NCI-H2196 treated with DMSO at 0.1 percent for 48 hours (cell line): ENCODE measurements around the gene ANO2.

Experiments
- DNase-seq: peaks from one replicate; lab custom pipeline; 2025; ENCODE audit not compliant: unreplicated experiment; lab: John Stamatoyannopoulos, UW

The ANO2 gene

DNA sequence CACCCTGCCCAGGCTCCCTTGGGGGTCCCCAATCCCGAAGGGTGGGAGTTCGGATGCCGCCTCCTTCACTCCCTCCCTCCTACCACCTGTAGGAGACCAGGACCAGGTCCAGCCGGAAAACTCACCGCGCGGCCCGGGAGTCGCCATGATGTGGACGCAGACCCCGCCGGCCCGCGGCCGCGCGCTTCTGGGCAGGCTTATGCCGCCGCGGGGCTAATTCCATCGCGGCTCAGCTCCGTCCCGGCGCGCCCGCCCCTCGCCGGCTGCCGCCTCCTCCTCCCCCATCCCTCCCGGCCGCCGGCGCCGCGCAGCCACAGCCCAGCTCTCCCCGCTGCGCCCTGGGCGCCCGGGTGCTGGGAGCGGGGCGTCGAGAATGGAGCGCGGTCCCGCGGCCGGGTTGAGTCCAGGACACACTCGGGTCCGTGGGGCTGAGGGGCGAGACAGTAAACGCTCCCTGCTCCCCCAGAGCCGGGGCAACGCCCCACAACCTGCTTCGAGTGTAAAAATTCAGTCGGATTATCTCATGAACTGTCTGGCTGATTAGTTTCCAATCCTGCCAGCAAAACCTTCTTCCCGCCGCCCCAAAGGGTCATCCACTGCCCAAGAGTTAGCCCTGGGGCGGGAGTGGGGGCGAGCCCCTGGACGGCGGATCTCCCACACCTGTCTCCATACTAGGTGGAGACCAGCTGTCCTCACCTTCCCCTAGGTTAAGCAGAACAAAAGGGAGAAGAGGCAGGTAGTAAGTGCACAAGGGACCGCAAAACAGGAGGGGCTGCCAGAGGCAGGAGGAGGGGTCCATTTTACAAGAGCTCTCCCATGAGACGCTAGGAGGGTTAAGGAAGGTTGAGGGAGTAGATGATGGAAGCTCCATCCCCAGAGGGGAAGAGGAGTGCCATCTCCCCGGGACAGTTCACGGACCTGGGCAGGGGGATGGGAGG is at the start of gene ANO2:
ANO2 (minus strand) TSS at position 189 of the 938 bp plus-strand sequence; CDS start at position 147, 42 bp downstream.
- no peak for DNase-seq

DNA sequence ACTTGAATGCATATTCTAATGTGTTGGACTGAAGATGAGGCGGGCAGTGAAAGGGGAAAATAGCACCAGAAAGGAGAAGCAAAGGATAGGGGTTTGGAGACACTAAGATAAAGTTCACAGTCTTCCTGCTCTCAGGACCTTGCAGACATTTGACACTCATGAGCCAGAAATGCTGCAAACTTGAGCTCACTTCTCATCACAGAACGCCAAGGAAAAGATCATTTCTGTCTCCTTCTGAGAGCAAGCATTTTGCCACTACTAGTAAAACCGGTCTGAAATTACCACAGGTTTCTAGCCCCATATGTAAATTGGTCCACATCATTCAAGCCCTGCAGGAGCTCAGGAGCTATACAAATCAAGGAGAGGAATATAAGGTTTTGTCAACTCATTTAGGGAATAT is 44.6 kb upstream of the ANO2 start:
- no peak for DNase-seq

GRCh38 chr12:5988659-5989116 is 43.6 kb upstream of the ANO2 start:
- DNase-seq: peak; percentile 5

DNA sequence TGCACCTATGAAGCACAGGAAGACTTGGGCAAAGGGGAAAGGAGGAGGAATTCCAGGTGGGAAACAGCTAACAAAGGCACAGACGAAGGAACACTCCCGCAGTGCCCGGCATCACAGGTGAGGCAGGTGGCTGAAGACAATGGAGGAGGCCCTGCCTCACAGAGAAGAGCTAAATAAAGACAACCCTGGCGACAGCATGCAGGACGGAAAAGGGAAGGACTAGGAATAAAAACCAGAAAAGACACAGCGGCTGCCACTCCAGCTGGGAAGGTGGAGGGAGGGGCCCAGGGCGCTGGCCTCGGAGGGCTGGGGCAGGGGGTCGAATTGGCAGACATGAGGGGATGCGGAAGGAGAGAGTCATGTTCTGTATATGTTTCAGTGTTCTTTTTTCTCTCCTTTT is 43.0 kb upstream of the ANO2 start:
- DNase-seq: no peak

DNA sequence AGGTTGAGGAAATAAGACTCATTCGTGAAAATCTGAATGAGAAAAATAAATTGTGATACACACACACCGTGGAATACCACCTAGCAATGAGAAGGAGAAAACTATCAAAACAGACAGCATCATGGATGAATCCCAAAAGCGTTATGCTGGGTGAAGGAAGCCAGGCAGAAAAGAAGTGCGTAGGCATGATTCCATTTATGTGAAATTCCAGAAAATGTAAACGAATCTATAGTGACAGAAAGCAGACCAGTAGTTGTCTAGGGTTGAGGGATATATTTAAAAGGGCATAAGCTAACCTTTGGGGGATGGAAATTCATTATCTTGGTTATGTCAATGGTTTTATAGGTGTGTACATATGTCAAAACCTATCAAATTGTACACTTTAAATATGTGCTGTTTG is 42.5 kb upstream of the ANO2 start:
- DNase-seq: no peak

DNA sequence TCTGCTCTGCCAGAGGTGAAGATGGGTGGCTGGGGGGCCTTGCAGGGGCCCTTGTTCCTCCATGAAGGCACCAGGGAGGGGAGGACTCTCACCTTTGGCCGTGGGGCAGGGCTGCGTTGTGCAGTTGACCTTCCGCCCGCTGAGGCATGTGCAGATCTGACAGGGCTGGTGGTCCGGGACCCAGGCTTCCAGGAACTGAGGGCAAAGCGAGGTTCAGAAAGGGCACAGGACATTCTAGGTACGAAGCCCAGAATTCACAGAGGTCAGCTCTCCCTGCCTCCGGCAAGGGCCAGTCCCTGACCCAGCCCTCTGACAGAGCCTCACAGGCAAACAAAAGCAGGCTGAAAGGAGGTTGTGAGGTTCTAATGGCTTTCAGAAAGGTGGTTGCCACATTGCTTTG is 40.4 kb upstream of the ANO2 start:
- DNase-seq: no peak

GRCh38 chr12:5984873-5985272 is 39.8 kb upstream of the ANO2 start:
- no peak for DNase-seq

- DNase-seq: no peak
These were observed 37.0 kb upstream of the ANO2 start for GRCh38 chr12:5982106-5982505.

DNA sequence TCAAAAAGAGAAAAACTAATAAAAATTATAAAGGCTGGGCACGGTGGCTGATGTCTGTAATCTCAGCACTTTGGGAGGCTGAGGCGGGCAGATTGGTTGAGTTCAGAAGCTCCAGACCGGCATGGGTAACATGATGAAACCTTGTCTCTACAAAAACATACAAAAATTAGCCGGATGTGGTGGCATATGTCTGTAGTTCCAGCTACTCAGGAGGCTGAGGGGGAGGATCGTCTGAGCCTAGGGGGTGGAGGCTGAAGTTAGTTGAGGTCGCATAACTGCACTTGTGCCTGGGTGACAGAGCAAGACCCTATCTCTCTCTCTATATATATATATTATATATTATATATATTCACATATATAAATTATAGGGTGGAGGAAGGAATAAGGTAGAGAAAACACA is 32.5 kb upstream of the ANO2 start:
- no peak for DNase-seq

DNA sequence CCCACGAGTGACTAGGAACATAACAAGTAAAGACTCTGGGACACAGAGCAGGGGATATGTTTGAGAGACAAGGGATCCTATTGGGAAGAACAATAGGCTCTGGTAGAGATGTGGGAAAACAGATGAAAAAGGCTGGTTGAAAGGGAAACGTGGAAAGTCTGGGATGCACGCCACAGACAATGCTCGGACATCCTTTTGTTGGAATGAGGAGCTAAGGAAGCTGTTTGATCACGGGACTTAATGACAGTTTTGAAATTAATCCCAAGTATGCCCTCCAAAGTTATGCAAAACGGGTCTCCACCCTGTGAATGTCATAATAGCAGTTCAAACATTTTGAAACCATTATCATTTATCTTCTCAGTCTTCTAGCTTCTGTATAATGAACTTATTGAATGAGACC is 31.7 kb upstream of the ANO2 start:
- no peak for DNase-seq

DNA sequence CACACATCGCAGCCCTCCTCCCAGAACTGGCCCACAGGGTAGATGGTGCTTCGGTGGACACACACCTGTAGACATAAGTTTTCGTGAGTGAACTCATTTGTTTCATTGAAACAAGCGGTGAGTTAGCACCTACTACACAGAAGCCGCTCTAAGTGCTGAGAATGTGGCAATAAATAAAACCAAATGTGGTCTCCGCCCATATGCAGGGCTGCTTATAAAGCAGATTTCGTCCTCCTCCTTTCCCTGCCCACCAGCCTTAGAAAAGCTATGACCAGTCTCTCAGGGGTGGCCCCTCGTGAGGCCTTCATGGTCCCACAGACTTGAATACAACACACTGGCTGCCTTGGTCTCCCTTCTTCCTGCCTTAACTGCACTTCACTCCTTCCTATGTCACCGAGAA is 31.1 kb upstream of the ANO2 start:
- no peak for DNase-seq

DNA sequence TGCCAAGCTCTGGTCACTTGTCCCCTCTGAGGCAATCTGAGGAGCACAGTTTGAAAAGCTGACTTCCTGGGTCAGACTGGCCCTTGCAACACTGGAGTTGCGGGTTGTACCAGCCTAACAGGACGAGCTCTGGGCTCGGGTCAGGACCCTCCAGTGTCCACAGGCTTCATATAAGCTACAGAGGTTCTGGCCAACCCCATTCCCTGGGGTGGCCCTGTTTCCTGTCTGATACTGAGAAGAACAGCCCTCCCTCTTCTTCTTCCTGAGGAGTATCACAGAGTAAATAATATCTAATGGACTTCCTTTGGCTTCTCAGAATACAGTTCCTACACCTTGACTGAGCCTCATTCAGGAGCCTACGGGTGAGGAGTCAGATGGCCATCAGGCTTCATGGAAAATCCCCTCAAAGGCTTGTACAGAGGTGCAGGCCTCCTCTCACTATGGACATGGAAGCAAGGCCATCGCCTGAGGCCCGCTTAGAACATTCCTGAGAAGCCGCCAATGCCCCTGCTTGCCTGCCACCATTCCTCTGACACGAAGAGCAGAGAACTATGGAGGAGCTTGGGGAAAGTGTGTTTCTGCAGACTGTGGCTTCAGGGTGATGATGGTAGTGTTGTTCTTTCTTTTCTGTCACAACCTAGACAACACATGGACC is 28.5 kb upstream of the ANO2 start:
- DNase-seq: no peak

GRCh38 chr12:5972387-5972786 is 27.3 kb upstream of the ANO2 start:
- no peak for DNase-seq

GRCh38 chr12:5971194-5971850 is 26.3 kb upstream of the ANO2 start:
- no peak for DNase-seq

DNA sequence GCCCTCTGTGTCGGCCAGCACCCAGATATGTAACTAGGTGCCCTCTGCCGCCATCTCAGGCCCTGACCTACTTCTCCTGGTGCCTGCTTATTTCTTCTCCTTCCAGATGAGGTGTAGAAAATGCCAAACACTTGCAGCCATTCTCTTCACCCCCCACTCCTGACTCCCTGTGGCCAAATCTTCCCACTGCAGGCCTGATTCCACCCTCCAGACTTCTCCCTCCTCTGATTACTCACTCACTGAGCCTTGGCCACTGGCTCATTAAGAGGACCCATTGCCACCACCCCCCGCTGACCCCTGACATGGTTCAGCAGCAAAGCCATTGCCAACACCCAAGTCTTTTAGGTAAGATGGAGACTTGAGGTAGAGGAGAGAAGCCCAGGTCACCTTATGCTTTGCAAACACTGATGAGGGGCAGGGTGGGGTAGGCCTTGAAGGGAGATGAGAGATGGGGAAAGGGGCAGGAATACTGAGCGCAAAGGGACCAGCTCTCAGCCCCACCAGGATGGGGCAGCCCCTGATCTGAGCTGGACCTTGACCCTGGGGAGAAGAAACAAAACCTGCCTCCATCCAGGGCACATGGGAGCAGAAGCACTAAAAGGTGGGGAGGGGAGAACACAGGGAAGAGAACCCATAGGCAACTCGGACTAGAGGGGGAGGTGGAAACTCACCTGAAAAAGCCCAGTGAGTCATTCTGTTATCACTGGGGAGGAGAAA is 25.1 kb upstream of the ANO2 start:
- no peak for DNase-seq

- DNase-seq: no peak
These were observed 24.3 kb upstream of the ANO2 start for GRCh38 chr12:5969156-5969973.

DNA sequence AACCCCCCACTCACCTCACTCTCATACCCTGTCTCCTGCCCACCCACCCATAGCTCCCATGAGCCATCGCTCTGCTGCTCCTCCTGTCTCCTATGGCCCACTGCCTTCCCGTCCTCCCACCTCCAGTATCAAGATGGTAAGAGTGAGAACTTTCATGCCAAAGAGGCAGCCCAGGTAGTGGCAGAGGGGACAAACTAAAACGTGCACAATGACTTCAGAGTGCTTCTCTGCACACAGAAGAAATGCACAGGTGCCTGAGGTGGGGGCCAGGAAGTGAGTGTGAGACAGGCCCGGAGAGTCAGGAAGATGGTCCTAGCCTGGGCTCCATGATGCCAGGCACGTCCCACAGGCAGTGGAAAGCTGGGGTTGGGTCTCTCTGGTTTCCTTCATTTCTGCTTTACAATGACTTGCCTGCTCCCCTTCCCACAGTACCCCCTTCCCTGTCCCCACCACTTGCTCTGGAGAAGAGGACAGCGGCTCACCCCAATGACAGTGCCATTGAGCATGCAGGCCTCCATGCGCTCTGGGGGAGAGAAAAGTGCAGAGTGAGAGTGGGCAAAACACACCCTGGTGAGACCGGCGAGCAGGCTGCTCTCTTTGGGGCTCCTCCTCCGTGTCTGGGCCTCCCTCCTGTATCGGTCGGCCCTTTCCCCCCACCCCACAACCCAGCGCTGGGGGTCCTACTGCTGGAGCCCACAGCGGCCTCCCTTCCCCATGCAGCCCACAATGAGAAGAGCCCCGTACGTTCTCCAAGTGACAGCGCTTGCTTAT is 22.8 kb upstream of the ANO2 start:
- no peak for DNase-seq

DNA sequence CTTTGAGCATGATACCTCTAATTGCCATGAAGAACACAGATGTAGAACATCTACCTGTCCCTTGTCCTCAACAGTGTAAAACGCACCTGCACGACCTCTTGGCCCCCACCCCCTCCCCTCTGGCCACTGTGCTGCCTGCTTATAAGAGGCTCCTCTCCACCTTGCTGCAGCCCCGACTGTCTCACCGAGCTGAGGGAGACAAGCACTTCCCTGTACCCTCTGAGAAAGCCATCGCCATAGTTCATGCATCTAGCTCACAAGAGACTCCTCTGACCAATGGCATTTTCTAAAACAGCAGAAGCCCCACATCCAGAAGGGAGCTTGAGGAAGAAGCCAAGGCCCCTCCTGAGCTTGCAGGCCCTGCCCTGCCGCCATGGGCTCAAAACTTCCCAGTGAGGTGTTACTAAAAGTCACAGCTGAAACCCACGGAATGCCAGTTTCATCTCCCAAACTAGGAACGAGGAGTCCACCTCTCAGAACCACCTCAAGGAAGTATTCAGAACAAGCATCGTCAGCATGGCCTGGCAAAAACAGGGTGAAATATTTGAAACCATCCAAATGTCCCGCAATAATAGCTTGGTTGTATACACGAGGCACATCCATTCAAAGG is 21.5 kb upstream of the ANO2 start:
- DNase-seq: no peak

DNA sequence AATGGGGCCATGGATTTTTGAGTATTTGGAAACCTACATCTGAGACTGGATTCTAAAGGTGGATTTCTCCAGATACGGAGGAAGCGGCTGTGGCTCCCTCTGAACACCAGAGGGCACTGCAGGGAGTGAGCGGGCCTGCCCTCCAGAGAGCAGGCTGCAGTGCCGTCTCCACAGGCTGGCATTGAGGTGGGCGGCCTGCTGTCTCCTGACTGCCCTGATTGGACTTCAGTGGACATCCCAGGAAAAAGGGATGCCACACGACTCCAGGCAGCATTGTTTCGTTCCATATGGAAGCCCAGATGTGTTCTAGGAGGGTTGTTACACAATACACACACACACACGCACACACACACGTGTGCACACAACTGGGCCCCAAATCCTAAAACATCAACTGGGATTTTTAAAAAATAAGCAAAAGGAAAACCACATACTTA is 20.9 kb upstream of the ANO2 start:
- no peak for DNase-seq
